Calu3 (cell line): ENCODE results near the gene THBS1. TPM values are rescaled to one million over a fixed set of nuclear protein-coding genes. Genes with fewer than 3 reads are reported as not detected.

Experiments used
- BruUV-seq: library from RNA; stranded (reverse); fragments of 400-500 nt; replicated peaks from 2 replicates; lab custom pipeline; 2021; lab: Mats Ljungman, UMichigan
- CTCF ChIA-PET: fragments of 300-600 bp; sonication (Branson Sonifier 250); formaldehyde crosslinking; loops from one replicate; lab custom pipeline; 2022; ENCODE audit warnings: antibody characterized with exemption; lab: Charles Lee
- DNase-seq: peaks from one replicate; pipeline ENCODE4 v3.0.0; 2022
- H3K27ac Mint-ChIP-seq: one replicate; pipeline ENCODE4 v1.8.0; 2022; ENCODE audit warnings: mixed read lengths; ENCODE audit not compliant: unreplicated experiment
- H3K27me3 Mint-ChIP-seq: one replicate; pipeline ENCODE4 v1.8.0; 2022; ENCODE audit warnings: mixed read lengths; ENCODE audit not compliant: unreplicated experiment
- H3K36me3 Mint-ChIP-seq: one replicate; pipeline ENCODE4 v1.8.0; 2022; ENCODE audit warnings: mild to moderate bottlenecking, moderate library complexity, mixed read lengths; ENCODE audit not compliant: insufficient read depth, unreplicated experiment
- H3K4me1 Mint-ChIP-seq: one replicate; pipeline ENCODE4 v1.8.0; 2022; ENCODE audit warnings: mild to moderate bottlenecking, low read depth, mixed read lengths; ENCODE audit not compliant: unreplicated experiment
- H3K4me3 Mint-ChIP-seq: one replicate; pipeline ENCODE4 v1.8.0; 2022; ENCODE audit warnings: mild to moderate bottlenecking, low read depth, moderate library complexity, mixed read lengths; ENCODE audit not compliant: unreplicated experiment
- H3K9me3 Mint-ChIP-seq: one replicate; pipeline ENCODE4 v1.8.0; 2022; ENCODE audit warnings: low read depth, mixed read lengths; ENCODE audit not compliant: unreplicated experiment
- CTCF ChIP-seq: fragments of 200-600 bp; IDR thresholded peaks from one replicate; pipeline ENCODE4 v1.8.0; 2022; ENCODE audit warnings: antibody characterized with exemption; ENCODE audit not compliant: unreplicated experiment
- intact Hi-C: fragments of 100-400 bp; cut with micrococcal nuclease; formaldehyde crosslinking; loops from one replicate; pipeline ENCODE4 v1.10.0; 2022; ENCODE audit not compliant: unreplicated experiment
- total RNA-seq: library from RNA; stranded (reverse); gene quantifications from 2 replicates; pipeline ENCODE4 v1.2.3, GENCODE V29; 2022

THBS1 gene
- total RNA-seq, 1 experiment from 2014 or later = 199 TPM

GRCh38 chr15:39644136-39644535 is 63.3 kb downstream of the THBS1 start:
- CTCF ChIA-PET = no interaction called here
- H3K36me3 Mint-ChIP-seq = peaks cover 6% of the 10 kb centered on the region
- H3K27ac Mint-ChIP-seq = no peak overlapping the region
- no peaks in the 10 kb centered on the region for H3K9me3 Mint-ChIP-seq
- no peaks in the 10 kb centered on the region for H3K27me3 Mint-ChIP-seq
- no peak for DNase-seq
- TF ChIP-seq CTCF = no peak
- no peak overlapping the region for H3K4me3 Mint-ChIP-seq
- intact Hi-C loops = no loop called here
- peaks cover 7% of the 10 kb centered on the region for H3K4me1 Mint-ChIP-seq
- BruUV-seq = no TSS peak

GRCh38 chr15:39645138-39645975 is 64.5 kb downstream of the THBS1 start:
- no peaks in the 10 kb centered on the region for H3K9me3 Mint-ChIP-seq
- intact Hi-C loops = no loop called here
- peaks cover 4% of the 10 kb centered on the region for H3K4me1 Mint-ChIP-seq
- DNase-seq = no peak
- H3K36me3 Mint-ChIP-seq = peaks cover 6% of the 10 kb centered on the region
- no TSS peak for BruUV-seq
- no peaks in the 10 kb centered on the region for H3K27me3 Mint-ChIP-seq
- CTCF ChIA-PET = no interaction called here
- no peak for TF ChIP-seq CTCF
- H3K27ac Mint-ChIP-seq = no peak overlapping the region
- H3K4me3 Mint-ChIP-seq = no peak overlapping the region

GRCh38 chr15:39645976-39646257 is 65.0 kb downstream of the THBS1 start:
- no peak overlapping the region for H3K27ac Mint-ChIP-seq
- no peaks in the 10 kb centered on the region for H3K9me3 Mint-ChIP-seq
- no peak for TF ChIP-seq CTCF
- CTCF ChIA-PET = interaction anchor here (0.6 kb wide), 1 partner anchor 13 kb away, joined by 5 read pairs; no protein-coding TSS in a partner anchor
- no peaks in the 10 kb centered on the region for H3K4me1 Mint-ChIP-seq
- peaks cover 6% of the 10 kb centered on the region for H3K36me3 Mint-ChIP-seq
- intact Hi-C loops = no loop called here
- no peak overlapping the region for H3K4me3 Mint-ChIP-seq
- H3K27me3 Mint-ChIP-seq = no peaks in the 10 kb centered on the region
- BruUV-seq = no TSS peak
- no peak for DNase-seq

- Mint-ChIP-seq H3K9me3 (no peaks in the 10 kb centered on the region), H3K36me3 (peaks cover 4% of the 10 kb centered on the region), H3K27ac (no peak overlapping the region), H3K4me3 (no peak overlapping the region), H3K4me1 (no peaks in the 10 kb centered on the region), H3K27me3 (no peaks in the 10 kb centered on the region)
- DNase-seq = no peak
- no TSS peak for BruUV-seq
- CTCF ChIA-PET = interaction anchor here (0.6 kb wide), 1 partner anchor 13 kb away, joined by 5 read pairs; no protein-coding TSS in a partner anchor
- intact Hi-C loops = no loop called here
- TF ChIP-seq CTCF = no peak
Measured at GRCh38 chr15:39646425-39646824, 65.5 kb downstream of the THBS1 start.

Other genes starting within 250 kb of the THBS1 start
- gene FSIP1, start 201.8 kb downstream of the THBS1 start, total RNA-seq = 0.27 and 0.28 TPM in 2 replicates